Activated T-helper 9 cell treated with anti-CD3 and anti-CD28 coated beads, Interleukin-2, amount 50 U/mL, for 16 hours (primary cell): ENCODE measurements around the gene MGRN1.
A peak's percentile ranks its signal among the peaks of the same experiment; 100 is the strongest.

Source experiments
- DNase-seq: peaks from one replicate; pipeline ENCODE4 v3.0.0-alpha.2; 2020; ENCODE audit warnings: low read depth

Gene MGRN1

DNA sequence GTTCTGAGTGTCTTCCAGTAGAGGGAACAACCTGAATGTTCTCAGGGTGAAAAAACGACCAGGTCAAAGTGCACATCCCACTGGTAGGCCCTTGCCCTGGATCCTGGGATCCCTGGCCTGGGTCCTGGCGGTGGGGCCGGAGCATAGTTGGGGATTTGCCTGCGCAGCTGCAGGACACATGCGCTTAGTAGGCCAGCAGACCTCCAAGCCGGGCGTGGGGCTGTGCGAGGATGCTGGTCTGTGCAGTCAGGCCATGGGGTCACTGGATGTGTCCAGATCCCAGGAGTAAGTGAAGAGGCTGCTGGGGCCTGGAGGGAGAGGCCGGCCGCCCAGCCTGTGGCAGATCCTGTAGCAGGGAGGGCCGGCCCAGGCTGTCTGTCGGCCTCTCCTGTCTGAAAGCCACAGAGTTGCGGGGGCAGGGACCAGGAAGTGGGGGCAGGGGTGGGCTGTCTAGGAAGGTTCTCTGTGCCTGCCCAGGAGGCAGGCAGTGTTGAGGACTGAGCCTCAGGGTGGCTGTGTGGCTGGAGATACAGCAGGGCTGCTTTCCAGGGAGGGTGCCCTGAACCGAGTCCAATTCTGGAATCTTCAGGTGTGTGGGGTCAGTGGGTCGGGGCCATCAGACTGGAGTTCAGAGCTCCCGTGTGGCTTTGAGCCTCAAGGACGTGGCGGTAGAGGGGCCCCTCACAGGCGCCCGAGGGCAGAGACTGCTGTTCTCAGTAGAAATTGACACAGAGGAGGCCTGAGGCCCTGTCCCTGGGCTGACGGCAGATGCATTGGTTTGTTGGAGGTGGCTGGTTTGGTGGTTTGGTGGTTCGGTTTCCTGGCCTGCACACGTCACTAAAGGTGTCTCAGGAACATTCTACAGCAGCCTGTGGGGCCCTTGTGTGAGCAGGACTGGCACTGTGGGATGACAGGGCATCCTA, 51.5 kb downstream of the MGRN1 start:
- peak; percentile 31 for DNase-seq

DNA sequence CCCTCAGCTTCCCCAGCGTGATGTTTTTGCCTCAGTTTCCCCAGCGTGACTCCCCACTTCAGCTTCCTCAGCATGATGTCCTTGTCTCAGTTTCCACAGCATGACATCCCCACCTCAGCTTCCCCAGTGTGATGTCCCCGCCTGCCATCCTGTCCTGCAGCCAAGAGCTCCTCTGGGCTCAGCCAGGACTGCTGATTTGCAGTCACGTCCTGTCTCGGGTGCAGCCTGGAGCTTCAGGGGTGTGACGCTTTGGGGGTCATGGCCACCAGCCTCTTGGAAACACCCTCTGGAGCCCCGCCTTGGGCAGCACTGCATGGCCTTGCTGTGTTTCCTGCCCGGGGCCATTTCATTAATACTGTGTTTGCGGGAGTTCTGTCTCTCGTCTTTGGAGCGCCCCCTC, 52.2 kb downstream of the MGRN1 start:
- no peak for DNase-seq

DNA sequence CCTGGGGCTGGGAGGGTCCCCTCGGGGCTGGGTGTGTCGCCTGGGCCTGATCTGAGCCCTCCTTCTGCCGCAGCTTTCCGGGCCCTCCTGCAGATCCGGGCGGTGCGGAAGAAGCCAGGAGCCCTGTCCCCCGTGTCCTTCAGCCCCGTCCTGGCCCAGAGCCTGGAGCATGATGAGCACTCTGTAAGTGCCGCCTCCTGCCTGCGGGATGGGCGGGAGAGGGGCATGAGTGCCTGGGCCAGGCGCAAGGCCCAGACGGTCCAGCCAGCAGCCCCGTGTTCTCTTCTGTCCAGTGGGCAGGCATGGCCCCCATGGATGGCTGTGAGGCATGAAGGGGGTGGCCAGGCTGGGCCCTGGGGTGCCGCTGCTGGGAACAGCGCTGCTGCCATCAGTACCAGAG, 52.8 kb downstream of the MGRN1 start:
- no peak for DNase-seq

DNA sequence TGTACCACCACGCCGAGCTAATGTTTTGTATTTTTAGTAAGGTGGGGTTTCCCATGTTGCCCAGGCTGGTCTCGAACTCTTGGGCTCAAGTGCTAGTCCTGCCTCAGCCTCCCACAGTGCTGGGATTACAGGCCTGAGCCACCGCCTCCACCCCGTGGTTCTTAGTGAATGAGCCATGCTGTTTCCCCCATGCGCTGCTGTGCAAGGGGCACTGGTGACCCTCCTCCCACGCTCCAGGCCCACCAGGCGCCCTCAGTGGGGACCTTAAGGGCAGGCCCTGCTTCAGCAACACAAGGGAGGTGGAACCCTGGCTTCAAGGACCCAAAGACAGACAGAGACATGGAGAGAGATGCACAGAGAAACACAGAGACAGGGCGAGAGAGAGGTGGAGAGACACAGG, 53.4 kb downstream of the MGRN1 start:
- no peak for DNase-seq

DNA sequence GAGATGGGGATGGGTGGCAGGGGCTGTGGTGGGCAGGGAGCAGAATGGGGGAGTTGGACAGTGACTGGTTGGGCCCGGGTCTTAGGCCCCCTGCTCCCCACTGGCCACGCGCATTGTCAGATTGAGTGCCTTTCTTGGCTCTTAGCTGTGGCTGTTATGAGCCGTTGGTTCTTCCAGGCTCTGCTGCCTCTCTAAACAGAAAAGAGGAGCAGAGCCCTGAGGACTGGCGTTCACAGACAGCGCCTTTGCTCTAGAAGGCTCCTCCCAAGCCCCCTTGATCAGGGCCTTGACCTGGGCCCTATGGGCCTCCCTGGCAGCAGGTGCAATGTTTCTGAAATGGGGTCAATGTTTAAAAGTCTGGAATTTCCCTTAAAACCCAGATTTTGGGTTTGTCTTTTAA, 54.0 kb downstream of the MGRN1 start:
- no peak for DNase-seq

DNA sequence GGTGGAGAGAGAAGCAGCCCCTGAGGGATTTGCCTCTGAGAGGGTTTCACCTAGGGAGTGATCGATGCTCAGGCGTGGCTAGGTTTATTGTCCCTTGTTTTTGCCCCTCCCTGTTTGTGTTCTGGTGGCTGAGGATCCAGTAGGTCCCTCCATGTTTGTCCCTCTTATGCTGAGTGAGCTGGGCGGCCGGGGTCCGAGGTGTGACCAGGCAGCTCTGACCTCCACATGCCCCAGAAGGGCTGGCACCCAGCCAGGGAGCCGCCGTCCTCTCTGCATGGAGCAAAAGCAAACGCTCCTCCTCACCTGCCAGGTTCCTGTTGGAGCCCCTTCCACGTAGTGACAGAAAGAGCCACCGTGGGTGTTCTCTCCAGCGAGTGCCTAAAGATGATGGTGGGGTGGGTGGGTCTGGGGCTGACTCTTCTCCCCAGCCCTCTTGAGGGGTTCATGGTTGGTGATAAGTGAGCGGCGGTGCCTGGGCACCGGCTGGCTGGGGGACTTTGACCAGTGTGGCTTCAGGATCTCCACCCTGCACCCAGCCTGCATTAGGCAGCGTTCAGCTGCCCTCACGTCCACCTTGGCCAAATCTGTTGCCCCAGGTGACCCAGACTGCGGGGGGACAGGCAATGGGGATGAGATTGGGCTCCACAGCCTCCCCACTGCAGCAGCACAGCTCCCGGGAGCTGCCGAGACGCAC, 54.7 kb downstream of the MGRN1 start:
- DNase-seq = no peak

DNA sequence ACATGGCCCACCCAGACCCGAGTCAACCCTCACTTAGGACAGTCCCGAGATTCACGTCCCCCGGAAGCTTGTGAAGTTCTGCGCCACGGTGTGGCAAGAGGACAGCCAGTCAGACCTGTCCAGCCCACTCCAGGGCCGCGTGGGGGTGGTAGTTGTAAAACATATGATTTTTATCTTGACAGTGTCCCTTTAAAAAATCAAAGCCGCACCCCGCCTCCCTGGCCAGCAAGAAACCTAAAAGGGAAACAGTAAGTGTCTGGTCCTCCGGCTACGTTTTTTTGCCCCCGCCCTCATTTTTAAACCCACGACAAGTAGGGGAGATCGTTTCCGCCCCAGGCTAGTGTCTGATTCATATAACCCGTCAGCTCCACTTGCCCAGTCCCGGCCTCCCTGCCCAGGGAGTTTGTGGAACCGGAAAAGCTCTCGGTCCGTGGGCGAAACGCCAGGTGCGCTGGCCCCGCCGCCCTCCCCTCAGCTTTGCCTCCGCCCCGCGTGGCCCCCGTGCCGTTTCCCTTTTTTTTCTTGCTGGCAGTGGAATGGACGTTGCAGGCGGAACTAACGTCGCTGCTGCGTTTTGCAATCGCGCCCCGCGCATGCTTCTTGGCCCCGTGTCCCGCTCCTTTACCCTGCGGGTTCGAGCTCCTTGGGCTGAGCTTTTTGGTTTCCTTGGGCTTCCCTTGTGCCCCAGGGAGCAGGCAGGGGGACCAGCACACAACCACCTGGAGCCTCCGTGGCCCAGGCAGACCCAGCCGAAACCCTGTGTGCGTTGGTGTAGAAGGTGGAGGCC, 55.4 kb downstream of the MGRN1 start:
- DNase-seq = no peak

DNA sequence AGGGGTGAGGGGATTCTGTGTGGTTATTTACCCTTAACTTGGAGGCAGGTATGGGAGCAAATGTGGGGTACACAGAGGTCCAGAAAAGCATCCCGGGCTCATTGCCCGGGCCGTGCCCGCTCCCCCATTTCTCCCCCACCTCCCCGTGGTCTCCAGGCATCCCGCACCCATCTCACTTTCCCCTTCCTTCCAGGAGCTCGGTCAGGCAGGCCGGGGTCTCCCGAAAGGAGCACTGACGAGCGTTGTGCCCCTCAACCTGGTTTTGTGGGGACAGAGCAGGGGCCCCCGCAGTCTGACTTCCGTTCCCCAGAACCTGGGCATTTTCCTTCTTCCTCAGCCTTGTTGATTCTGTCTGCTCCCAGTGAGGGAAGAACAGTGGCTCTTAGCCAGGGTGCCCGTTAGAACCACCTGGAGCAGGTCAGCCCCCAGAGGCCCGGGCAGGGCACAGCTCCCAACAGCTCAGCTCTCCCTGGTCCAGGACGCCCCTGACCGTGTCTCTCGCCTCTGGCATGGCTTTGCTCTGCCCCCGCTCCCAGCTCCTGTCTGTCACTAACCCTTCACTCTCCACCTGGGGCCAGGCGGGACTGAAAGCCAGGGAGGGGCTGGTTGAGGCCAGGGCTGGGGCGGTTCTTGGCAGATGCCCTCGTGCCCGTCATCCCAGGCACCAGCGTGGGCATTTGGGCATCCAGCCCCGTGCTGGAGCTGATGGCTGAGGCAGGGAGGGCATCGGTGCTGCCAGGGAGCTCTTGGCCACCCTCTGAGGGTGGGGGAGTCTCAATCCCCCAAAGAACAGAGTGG, 56.2 kb downstream of the MGRN1 start:
- no peak for DNase-seq

DNA sequence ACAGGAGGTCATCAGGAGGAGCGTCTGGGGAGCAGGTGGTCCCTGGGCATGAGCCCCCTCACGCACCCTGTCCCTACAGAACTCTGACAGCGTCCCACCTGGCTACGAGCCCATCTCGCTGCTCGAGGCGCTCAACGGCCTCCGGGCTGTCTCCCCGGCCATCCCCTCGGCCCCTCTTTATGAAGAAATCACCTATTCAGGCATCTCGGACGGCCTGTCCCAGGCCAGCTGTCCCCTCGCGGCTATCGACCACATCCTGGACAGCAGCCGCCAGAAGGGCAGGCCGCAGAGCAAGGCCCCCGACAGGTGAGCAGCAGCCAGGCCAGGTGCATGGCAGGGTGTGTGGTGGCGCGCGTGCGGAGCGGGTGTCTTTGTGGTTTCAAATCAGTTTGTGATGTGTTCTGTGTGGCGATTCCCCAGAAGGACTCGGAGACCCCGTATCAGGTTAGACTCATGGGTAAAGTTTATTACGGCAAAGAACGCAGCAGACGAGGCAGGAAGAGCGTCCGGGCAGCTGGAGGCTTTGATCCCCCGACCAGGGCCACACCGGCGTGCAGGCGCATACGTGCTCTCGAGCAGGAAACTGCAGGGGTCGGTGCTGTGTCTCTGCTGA, 57.0 kb downstream of the MGRN1 start:
- no peak for DNase-seq

DNA sequence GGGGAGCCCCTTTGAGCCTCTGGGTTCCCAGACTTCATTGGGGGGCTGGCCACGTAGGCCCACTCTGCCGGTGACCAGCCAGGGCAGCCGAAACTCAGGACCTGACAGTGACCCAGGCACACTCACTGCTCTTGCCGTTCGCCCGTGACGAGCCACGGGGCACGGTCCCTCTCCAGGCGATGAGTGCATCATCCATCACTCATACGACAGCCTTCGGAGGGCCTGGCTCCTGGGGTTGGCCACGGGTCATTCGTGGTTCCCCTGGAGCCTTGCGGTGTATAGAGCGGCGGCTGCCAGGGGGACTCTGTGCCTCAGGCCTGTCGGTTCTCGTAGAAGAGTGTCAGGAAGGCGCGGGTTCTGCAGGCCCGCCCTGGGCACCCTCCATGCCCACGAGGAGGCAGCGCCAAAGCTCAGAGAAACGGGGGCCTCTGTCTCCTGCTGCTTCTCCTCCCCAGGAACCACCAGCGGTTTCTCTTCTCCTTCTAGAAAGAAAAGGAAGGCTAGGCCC, 57.5 kb downstream of the MGRN1 start:
- DNase-seq = no peak

DNA sequence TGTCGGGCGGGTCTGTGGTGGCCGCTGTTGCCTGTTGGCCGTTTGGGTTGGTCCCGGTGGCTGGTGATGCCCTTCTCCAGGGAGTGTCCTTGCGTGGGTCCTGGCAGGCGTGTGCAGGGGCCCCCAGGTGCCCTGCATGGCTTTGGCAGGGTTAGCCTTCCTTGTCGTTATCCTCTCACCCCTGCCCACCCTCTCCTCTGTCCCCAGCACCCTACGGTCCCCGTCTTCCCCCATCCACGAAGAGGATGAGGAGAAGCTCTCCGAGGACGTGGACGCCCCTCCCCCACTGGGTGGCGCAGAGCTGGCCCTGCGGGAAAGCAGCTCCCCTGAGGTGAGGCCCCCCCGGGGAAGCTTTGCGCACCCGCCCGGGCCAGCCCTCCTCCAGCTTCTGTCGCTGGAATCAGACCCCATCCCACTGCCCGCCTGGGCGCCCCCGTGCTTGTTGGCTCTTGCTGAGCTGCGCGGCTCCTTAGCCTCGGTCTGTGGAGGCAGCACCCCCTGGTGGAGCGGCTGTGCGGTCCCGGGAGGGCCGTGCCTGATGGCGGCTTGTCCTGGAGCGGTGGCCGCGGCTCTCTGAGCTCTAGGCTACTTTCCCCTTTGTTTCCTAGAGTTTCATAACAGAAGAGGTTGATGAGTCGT, 58.1 kb downstream of the MGRN1 start:
- no peak for DNase-seq

DNA sequence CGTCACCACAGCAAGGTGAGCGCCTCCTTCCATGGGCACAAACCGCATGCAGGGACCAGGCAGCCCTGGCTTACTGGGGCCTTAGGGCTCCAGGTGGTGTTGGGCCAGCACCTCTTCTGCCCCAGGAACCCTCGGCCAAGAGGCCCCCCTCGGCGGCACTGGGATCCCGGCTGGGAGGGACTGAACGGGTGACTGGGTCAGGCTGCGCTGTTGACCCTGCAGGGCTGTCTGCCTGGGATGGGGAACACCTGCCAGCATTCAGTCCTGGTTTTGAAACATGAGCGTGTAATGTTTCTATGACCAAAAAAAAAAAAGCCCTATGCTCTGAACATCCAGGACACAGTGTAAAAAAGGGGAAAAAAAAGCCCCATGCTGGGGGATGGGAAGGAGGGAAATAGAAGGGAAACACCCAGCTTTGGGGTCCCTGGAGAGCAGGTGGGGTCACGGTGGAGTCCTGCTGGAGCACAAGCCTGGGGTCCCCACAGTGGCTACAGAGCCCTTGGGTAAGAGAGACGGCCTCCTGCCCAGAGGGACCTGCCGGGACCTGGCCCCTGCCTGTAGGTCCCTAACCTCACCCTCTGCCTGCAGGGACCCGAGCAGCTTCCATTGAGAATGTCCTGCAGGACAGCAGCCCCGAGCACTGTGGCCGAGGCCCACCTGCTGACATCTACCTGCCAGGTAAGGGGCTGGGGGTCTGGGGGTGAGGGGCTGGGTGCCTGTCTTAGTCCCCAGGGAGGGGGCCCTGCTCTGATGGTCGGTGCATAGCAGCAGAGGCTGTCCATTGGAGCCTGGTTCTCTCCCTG, 58.8 kb downstream of the MGRN1 start:
- DNase-seq = no peak

DNA sequence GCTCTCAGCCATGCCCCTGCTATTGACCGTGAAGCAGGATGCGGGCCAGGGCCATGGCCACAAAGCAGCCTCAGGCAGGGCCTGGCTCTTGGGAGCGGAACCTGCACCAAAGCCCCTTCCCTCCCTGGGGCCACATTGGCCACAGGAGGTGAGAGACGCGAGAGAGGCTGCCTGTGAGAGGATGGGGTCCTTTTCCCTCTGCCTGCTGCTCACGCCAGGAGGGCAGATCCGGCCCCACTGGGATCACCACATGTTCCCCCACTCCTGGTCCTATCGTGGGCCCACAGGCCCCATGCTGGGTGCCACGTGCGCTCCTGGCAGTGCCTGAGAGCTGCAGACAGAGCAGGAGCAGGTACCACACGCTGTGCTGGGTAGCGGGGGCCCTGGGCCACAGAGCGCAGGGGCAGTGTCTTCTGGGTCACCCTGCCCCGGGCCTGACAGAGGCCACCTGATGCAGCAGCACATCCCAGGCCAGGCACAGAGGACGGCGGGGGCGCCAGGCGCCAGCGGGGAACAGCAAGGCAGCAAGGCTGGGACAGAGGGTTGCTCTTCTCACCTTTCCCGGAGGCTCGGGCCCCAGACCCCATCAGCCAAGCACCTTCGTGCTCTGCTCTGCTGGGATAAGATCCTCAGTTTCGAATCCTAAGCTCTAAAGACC, 59.6 kb downstream of the MGRN1 start:
- DNase-seq = no peak

DNA sequence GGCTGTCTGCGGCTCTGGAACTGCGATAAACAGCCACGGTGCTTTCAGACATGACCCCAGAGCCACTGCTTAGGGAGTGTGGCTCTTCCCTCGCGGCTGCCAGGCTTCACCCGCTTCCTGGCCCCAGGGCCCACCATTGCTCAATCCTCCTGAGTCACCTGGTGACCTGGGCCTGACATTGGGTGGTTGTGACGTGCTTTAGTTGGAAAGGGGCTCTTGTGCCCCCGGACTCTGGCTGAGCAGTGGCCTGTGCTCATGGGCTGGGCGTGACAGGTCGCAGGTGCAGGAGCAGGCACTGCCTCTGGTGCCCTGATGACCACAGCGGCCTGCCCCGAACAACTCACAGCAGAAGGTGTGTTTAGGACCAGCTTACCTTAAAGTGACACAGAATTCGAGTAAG, 60.1 kb downstream of the MGRN1 start:
- no peak for DNase-seq

DNA sequence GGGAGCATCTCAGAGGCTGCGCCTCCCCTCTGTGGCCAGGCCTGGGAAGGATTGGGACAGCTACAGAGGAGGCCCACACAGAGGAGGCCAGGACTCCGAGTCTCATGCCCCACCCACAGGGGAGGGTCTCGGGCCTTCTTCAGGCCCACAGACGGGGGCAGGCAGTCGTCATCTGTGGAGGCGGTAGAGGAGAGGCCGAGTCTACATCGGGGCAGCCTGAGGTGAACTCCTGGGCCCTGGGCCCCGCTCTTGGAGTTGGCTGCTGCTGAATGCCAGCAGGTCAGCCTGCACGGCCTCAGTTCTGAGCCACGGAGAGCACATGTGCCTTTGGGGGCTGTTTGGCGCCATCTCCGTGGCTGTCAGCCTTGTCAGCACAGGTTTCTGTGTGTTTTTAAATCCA, 60.7 kb downstream of the MGRN1 start:
- DNase-seq = no peak

DNA sequence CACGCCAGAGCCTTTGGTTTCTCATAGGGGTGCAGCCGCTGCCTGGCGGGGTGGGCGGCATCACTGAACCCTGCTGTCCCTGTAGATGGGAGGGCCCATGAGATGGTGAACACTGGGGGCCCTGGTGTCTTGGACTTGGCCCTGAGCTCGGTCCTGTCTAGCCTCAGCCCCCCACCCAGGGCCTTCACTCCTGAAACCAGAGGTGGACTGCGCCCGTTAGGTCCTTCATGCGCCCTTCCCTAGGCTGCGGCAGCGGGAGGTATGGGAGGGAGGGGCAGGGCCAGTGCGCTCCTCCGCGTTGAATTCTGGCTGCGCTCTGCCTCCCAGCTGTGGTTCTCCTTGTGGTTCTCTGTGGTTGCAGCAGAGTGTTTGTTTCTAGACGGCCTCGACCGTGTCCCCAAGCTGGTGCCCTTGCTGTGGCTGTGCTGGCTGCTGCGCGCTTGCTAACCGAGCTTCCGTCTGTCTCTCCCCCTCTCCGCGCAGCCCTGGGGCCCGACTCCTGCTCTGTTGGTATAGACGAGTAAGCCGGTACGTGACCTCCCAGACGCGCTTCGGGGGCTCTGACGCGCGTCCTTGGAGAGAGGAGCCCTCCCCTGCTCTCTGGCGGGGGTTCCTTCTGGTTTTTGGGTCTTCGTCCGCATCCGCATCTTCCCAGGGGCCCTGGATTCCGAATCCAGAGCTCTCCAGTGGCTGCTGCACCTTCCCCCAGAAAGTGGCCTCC, 61.3 kb downstream of the MGRN1 start:
- no peak for DNase-seq

DNA sequence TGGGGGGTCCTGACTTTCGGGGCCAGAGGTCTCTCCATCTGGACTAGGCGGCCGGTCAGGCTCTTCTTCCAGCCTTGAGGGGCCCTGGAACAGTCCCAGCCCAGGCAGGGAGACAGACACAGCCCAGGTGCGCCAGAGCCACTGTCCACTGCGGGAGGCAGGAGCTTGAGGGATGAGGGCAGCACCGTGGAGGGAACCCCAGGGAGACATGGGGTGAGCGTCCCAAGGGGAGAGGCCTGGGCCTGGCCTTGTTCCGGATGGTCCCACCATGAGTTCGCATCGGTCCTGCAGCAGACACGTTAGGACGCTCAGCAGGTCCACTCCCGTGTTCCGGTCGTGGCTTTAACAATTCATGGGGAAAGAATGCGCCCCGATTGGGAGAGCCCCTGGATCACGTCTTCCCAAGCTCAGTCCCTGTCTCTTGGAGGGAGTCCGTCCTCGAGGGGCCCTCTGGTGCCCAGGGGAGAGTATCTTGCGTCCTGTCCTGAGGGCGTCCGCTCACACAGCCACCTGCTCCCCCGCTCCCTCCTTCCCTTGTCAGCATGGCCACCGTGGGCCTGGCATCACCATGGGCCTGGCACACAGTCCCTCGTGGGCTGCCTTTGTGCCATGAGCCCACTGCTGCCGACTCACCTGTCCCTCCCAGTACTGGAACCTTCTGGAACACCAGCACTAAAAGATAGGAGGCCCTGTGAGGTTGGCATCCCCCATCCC, 62.0 kb downstream of the MGRN1 start:
- DNase-seq = no peak

DNA sequence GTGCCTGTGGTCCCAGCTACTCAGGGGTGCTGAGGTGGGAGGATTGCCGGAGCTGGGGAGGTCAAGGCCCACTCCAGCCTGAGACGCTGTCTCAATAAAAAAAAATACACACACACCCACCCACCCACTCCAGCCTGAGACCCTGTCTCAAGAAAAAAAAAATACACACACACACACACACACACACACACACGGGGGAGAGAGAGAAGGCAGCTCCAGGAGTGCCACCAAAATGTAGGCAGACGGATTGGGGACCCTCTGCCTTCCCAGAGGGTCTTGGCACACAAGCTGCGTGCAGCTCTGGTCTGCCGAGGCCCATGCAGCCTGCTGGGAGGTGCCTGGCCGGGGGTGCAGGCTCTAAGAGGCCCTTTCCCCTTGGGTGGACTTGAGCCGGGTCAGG, 62.8 kb downstream of the MGRN1 start:
- no peak for DNase-seq
